Trophoblast cell (in vitro differentiated cells and primary cell): ENCODE results near the gene DCP1B.

Source experiments
- DNase-seq, 2 donors: peaks; one replicate each; pipeline ENCODE4 v3.0.0-alpha.2; 2016
- H2AFZ ChIP-seq: 2 replicates; pipeline ENCODE4 v1.6.1; 2013; ENCODE audit warnings: low read length, moderate library complexity, mild to moderate bottlenecking; ENCODE audit not compliant: insufficient read depth, poor library complexity
- H2AK5ac ChIP-seq: 2 replicates; pipeline ENCODE4 v1.6.1; 2013; ENCODE audit warnings: mild to moderate bottlenecking, low read length
- H2BK120ac ChIP-seq: 2 replicates; pipeline ENCODE4 v1.6.1; 2013; ENCODE audit warnings: low read length, mild to moderate bottlenecking, moderate library complexity; ENCODE audit not compliant: insufficient read depth, poor library complexity
- H2BK12ac ChIP-seq: 2 replicates; pipeline ENCODE4 v1.6.1; 2013; ENCODE audit warnings: mild to moderate bottlenecking, low read length, moderate library complexity
- H2BK5ac ChIP-seq: 2 replicates; pipeline ENCODE4 v1.6.1; 2013; ENCODE audit warnings: low read length, low read depth, moderate library complexity, mild to moderate bottlenecking; ENCODE audit not compliant: poor library complexity
- H3K14ac ChIP-seq: 2 replicates; pipeline ENCODE4 v1.6.1; 2013; ENCODE audit warnings: mild to moderate bottlenecking, low read length
- H3K18ac ChIP-seq: 2 replicates; pipeline ENCODE4 v1.6.1; 2013; ENCODE audit warnings: mild to moderate bottlenecking, low read length
- H3K23ac ChIP-seq: 2 replicates; pipeline ENCODE4 v1.6.1; 2013; ENCODE audit warnings: low read length
- H3K27ac ChIP-seq: 2 replicates; pipeline ENCODE4 v1.5.1; 2013; ENCODE audit warnings: low read depth, mild to moderate bottlenecking, inconsistent platforms, low read length, moderate library complexity
- H3K27me3 ChIP-seq: 2 replicates; pipeline ENCODE4 v1.6.1; 2013; ENCODE audit warnings: inconsistent platforms, mild to moderate bottlenecking, low read length, moderate library complexity; ENCODE audit not compliant: insufficient read depth
- H3K36me3 ChIP-seq, 2 experiments: 1 replicate in 1 of 2; 2 replicates in 1 of 2; pipeline ENCODE4 v1.6.1; 2013; ENCODE audit warnings: low read length in 2 of 2, mild to moderate bottlenecking in 2 of 2, moderate library complexity in 1 of 2; ENCODE audit not compliant: insufficient read depth in 2 of 2, control insufficient read depth in 1 of 2
- H3K4ac ChIP-seq: 2 replicates; pipeline ENCODE4 v1.6.1; 2013; ENCODE audit warnings: low read depth, mild to moderate bottlenecking, low read length, moderate library complexity
- H3K4me1 ChIP-seq, 2 experiments: 1 replicate in 1 of 2; 2 replicates in 1 of 2; pipeline ENCODE4 v1.6.1; 2013; ENCODE audit warnings: low read length in 2 of 2, mild to moderate bottlenecking in 2 of 2, moderate library complexity in 1 of 2; ENCODE audit not compliant: insufficient read depth in 2 of 2, control insufficient read depth in 1 of 2
- H3K4me2 ChIP-seq: 2 replicates; pipeline ENCODE4 v1.6.1; 2013; ENCODE audit warnings: inconsistent platforms, mild to moderate bottlenecking, low read length, moderate library complexity
- H3K4me3 ChIP-seq: 2 replicates; pipeline ENCODE4 v1.5.1; 2013; ENCODE audit warnings: mild to moderate bottlenecking, low read depth, low read length, inconsistent platforms
- H3K79me1 ChIP-seq: one replicate; pipeline ENCODE4 v1.6.1; 2013; ENCODE audit warnings: low read length
- H3K79me2 ChIP-seq: 2 replicates; pipeline ENCODE4 v1.6.1; 2013; ENCODE audit warnings: low read length, mild to moderate bottlenecking; ENCODE audit not compliant: control insufficient read depth, insufficient read depth, poor library complexity
- H3K9ac ChIP-seq: 2 replicates; pipeline ENCODE4 v1.6.1; 2013; ENCODE audit warnings: mild to moderate bottlenecking, low read length
- H3K9me3 ChIP-seq: 2 replicates; pipeline ENCODE4 v1.6.1; 2013; ENCODE audit warnings: low read depth, mild to moderate bottlenecking, control low read depth, inconsistent platforms, low read length; ENCODE audit not compliant: insufficient read depth
- H4K12ac ChIP-seq: 2 replicates; pipeline ENCODE4 v1.6.1; 2013; ENCODE audit warnings: low read depth, mild to moderate bottlenecking, low read length, moderate library complexity
- H4K8ac ChIP-seq: 2 replicates; pipeline ENCODE4 v1.6.1; 2013; ENCODE audit warnings: low read depth, mild to moderate bottlenecking, low read length, moderate library complexity
- H4K91ac ChIP-seq: one replicate; pipeline ENCODE4 v1.6.1; 2013; ENCODE audit warnings: low read depth, mild to moderate bottlenecking, low read length, moderate library complexity
- WGBS: extraction: QIAGEN DNeasy Blood & Tissue Kit; methylation state at CpG from one replicate; pipeline ENCODE4 v1.1.7; 2013; ENCODE audit warnings: missing lambda C conversion rate; ENCODE audit not compliant: insufficient read length, insufficient coverage; ENCODE audit errors: extremely low coverage; 5-methylcytosine and 5-hydroxymethylcytosine counted together

Gene DCP1B

GRCh38 chr12:1911598-1912575, 92.4 kb downstream of the DCP1B start:
- Histone ChIP-seq H3K36me3 (no peaks in the 10 kb centered on the region), H3K9me3 (peaks cover 4% of the 10 kb centered on the region), H3K18ac (no peak overlapping the region), H3K27ac (no peak overlapping the region), H4K8ac (no peak overlapping the region), H4K12ac (no peak overlapping the region), H3K4ac (no peak overlapping the region), H3K4me3 (no peak overlapping the region), H2BK120ac (no peak overlapping the region), H3K79me1 (no peaks in the 10 kb centered on the region), H3K4me1 (no peaks in the 10 kb centered on the region), H2AK5ac (no peak overlapping the region), H3K79me2 (no peaks in the 10 kb centered on the region), H3K9ac (no peak overlapping the region), H3K23ac (no peak overlapping the region), H3K27me3 (no peaks in the 10 kb centered on the region), H3K4me2 (no peak overlapping the region), H2BK5ac (no peak overlapping the region), H2AFZ (no peak overlapping the region), H3K14ac (no peak overlapping the region), H4K91ac (no peak overlapping the region), H2BK12ac (no peak overlapping the region)
- whole genome bisulfite sequencing, result no CpG with 5 or more reads among the region's 16 CpGs
- no peak for DNase-seq

GRCh38 chr12:1910468-1910867, 93.8 kb downstream of the DCP1B start:
- Histone ChIP-seq H4K8ac (no peak overlapping the region), H2BK120ac (no peak overlapping the region), H3K27ac (no peak overlapping the region), H3K4me3 (no peak overlapping the region), H3K23ac (no peak overlapping the region), H2BK12ac (no peak overlapping the region), H3K18ac (no peak overlapping the region), H3K4me2 (no peak overlapping the region), H2BK5ac (no peak overlapping the region), H4K12ac (no peak overlapping the region), H3K14ac (no peak overlapping the region), H3K4me1 (no peaks in the 10 kb centered on the region), H2AK5ac (no peak overlapping the region), H3K4ac (no peak overlapping the region), H3K27me3 (no peaks in the 10 kb centered on the region), H4K91ac (no peak overlapping the region), H3K36me3 (no peaks in the 10 kb centered on the region), H3K9me3 (peaks cover 4% of the 10 kb centered on the region), H3K79me2 (no peaks in the 10 kb centered on the region), H3K9ac (no peak overlapping the region), H3K79me1 (no peaks in the 10 kb centered on the region), H2AFZ (no peak overlapping the region)
- WGBS, result no CpG with 5 or more reads among the region's 3 CpGs
- no peak for DNase-seq

- Histone ChIP-seq H3K18ac (no peak overlapping the region), H4K91ac (no peak overlapping the region), H4K8ac (no peak overlapping the region), H2BK120ac (no peak overlapping the region), H2AFZ (no peak overlapping the region), H3K9ac (no peak overlapping the region), H3K79me2 (no peaks in the 10 kb centered on the region), H3K27ac (no peak overlapping the region), H3K23ac (no peak overlapping the region), H2AK5ac (no peak overlapping the region), H3K79me1 (no peaks in the 10 kb centered on the region), H3K4me1 (no peaks in the 10 kb centered on the region), H3K14ac (no peak overlapping the region), H2BK5ac (no peak overlapping the region), H3K27me3 (no peaks in the 10 kb centered on the region), H4K12ac (no peak overlapping the region), H3K9me3 (peaks cover 4% of the 10 kb centered on the region), H3K4me3 (no peak overlapping the region), H3K4ac (no peak overlapping the region), H3K4me2 (no peak overlapping the region), H2BK12ac (no peak overlapping the region), H3K36me3 (no peaks in the 10 kb centered on the region)
- no CpG with 5 or more reads among the region's 26 CpGs for WGBS
- no peak for DNase-seq
These were observed 95.5 kb downstream of the DCP1B start for GRCh38 chr12:1908758-1909157.

DNA sequence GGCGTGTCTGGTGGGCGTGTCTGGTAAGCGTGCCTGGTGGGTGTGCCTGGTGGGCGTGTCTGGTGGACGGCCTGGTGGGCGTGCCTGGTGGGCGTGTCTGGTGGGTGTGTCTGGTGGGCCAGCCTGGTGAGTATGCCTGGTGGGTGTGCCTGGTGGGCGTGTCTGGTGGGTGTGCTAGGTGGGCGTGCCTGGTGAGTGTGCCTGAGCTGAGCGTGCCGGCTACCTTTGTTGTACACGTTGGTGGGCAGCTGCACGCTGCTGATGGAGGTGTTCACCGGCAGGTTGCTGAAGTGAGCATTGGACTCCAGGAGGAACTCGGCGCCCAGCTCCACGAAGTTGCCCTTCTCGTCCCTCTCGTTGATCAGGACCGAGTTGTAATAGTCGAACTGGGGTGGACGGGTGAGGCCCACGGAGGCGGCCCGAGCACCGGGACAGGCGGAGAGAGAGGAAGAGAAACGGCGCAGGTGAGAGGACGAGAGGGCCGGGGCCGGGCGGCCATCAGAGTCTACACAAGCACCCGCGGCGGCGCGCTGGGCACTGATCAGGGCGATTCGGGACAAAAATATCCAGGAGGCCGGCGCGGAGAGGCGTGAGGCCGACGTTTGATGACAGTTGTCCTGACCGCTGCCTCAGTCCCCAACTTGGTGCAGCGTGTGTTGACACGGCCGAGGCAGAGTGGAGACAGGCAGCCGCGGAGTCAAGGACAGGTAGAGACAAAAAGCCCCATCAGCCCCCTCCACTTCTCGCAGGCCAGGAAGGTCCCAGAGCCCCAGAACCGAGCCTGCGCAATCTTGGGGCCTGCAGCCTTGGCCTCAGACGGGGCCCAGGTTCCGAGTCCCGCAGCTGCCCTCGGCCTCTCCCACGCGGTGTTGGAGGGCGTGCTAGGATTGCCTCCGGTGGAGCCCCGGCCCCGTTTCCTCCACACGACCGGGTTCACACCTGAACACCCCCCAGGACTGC, 96.3 kb downstream of the DCP1B start:
- Histone ChIP-seq H4K91ac (no peak overlapping the region), H3K79me1 (no peaks in the 10 kb centered on the region), H2AFZ (no peak overlapping the region), H3K27ac (no peak overlapping the region), H2BK12ac (no peak overlapping the region), H3K4me2 (no peak overlapping the region), H3K9ac (no peak overlapping the region), H3K36me3 (no peaks in the 10 kb centered on the region), H3K79me2 (no peaks in the 10 kb centered on the region), H3K27me3 (no peaks in the 10 kb centered on the region), H2BK120ac (no peak overlapping the region), H3K14ac (no peak overlapping the region), H3K9me3 (peaks cover 4% of the 10 kb centered on the region), H2AK5ac (no peak overlapping the region), H3K4ac (no peak overlapping the region), H2BK5ac (no peak overlapping the region), H4K12ac (no peak overlapping the region), H4K8ac (no peak overlapping the region), H3K4me3 (no peak overlapping the region), H3K18ac (no peak overlapping the region), H3K4me1 (no peaks in the 10 kb centered on the region), H3K23ac (no peak overlapping the region)
- no CpG with 5 or more reads among the region's 67 CpGs for WGBS
- peak; percentile 22 to 23 for DNase-seq
